Stimulated activated naive CD4-positive, alpha-beta T cell treated with Interleukin-2 at 50 U/mL for 16 hours (primary cell): Measurements from ENCODE around the gene MAML1.
"Not testable (repeated sequence)": the region's sequence is repeated elsewhere in the genome, so short reads cannot be mapped to it uniquely, and the experiment has no call there.

Source experiments
- DNase-seq: peaks from one replicate; lab custom pipeline; 2025; lab: John Stamatoyannopoulos, UW

The MAML1 gene

DNA sequence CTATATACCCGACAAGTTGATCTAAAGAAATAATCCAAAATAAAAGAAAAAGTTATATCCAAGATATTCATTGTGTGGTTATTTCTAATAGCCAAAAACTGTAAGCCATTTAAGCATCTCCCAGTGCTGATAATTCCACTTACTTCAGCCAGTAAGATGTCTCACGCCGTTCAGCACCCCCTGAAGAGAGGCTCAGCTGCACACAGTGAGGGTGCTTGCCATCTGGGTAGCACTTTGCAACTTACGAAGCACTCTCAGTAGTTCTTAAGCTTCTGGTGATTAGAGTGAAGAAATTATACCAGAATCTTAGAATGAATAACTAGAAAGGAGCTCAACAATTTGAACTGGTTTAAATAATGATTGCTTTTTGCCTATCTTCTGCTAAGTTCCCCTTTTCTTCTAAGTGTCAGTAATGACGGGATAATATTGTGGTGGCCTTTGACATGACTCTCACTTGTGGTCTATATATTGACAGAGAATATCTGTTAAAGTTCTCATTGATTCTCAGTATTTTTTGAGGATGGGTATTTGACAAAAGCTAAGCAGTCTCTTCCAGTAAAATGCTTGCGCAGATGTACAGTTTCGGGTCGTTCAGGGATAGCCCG, 35.0 kb downstream of the MAML1 start:
- no peak for DNase-seq

DNA sequence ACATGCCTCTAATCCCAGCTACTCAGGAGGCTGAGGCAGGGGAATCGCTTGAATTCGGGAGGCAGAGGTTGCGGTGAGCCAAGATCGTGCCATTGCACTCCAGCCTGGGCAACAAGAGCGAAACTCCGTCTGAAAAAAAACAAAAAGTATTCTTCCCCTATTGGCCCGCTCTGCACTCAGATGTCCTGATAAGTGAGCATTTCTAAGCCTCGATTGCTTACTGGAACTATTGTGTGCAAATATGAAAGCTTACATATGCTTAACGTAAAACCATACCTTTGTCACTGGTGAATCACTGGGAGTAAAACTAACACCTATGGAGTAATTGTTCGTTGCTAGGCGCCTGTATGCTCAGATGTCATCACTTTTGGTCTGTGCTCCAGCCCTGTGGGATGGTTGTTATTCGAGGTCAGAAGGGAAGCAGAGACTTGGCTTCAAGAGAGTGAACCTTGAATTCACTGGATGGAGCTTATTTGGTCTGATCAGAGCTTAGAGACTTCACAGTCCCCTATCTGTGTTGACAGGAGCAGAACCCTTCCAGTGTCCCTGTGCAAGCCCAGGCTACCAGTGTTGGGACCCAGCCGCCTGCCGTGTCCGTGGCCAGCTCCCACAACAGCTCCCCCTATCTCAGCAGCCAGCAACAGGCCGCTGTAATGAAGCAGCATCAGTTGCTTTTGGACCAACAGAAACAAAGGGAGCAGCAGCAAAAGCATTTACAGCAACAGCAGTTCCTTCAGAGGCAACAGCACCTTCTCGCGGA, 35.9 kb downstream of the MAML1 start:
- DNase-seq: no peak

DNA sequence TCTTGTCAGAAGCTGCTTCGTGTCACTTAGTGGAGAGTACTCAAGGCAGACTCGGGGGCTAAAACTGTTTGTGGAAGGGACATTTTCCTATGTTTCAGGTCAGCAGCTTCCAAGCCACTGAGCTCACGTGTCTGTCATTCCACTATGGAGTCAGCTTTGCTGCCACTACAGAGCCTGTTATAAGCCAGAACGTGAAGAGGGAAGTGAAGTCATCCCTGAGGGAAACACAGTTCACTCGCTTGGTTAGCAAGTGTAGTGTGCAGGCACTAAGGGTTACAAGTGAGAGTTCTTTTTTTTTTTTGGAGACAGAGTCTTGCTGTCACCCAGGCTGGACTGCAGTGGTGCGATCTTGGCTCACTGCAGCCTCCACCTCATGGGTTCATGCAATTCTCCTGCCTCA, 36.6 kb downstream of the MAML1 start:
- DNase-seq: no peak

DNA sequence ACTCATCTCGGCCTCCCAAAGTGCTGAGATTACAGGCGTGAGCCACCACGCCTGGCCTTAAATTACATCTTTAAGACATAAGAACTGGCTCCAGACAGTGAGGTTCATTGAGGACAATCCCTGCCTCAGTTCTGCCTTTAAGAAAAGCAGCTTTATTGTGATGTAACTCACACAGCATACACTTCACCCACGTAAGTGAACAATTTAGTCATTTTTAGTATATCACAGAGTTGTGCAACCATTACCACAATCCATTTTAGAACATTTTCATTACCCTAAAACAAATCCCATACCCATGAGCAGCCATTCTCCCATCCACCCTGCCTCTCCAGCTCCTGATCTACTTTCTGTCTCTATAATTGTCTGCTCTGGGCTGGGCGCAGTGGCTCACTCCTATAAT, 37.2 kb downstream of the MAML1 start:
- no peak for DNase-seq

DNA sequence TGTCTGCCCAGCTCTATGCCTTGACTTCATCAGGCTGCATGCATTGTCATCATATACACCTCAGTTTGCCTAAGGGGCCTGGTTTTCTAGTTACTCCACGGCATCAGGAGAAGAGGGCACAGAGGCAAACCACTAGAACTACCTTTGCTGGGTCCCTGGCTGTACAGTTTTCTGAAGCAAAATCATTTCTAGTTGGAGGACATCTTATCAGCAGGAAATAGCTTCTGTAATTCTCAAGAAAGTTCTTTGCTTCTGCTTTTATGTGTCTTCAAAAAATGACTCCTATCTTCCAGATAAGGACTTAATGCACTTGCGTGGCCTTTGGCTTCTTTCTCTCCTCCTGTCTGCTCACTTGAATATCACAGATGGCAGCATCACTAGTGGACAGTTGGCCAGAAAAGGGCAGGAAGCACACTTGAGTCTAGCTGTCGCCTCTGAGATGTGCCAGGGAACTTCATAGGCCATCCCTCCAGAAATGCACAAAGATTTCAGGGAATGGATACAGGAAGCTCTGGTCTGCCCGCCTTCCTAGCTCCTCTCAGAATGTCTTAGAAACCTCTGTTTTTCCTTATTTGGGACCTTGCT, 38.8 kb downstream of the MAML1 start:
- no peak for DNase-seq

DNA sequence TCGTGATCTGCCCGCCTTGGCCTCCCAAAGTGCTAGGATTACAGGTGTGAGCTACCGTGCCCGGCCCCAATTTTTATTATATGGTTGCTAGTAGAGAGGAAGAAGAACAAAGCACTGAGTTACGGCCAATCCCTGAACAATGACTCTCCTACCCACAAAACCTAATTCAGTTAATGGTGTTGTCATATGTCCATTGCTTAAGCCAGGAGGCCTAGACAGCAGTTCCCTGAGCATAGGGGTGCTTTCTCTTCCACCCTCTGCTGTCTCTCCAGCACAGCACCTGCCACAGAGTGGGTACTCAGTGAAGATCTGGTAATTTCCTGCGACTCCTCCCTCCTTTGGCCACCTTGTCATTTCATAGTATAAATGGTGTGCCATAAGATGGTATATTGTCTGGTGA, 39.7 kb downstream of the MAML1 start:
- DNase-seq: no peak

DNA sequence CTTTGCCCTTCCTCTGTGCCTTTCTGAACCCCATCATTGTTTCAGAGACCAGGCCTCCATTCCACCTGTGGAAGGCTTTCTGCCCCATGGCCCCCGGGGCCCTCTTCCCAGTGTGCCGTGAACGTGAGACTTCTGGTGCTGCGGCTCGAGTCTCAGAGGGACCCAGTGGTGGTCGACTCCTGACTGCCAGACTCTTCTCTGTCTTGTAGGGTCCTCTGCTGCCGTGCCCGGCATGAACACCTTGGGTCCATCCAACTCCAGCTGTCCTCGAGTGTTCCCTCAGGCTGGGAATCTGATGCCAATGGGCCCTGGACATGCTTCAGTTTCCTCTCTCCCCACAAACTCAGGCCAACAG, 41.0 kb downstream of the MAML1 start:
- no peak for DNase-seq

DNA sequence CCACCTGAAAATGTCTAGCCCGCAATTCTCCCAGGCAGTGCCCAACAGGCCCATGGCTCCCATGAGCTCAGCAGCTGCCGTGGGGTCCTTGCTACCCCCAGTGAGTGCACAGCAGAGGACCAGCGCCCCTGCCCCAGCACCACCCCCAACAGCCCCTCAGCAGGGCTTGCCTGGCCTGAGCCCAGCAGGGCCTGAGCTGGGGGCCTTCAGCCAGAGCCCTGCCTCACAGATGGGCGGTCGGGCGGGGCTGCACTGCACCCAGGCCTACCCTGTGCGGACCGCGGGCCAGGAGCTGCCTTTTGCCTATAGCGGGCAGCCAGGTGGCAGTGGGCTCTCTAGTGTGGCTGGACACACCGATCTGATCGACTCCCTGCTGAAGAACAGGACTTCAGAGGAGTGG, 41.8 kb downstream of the MAML1 start:
- DNase-seq: no peak

DNA sequence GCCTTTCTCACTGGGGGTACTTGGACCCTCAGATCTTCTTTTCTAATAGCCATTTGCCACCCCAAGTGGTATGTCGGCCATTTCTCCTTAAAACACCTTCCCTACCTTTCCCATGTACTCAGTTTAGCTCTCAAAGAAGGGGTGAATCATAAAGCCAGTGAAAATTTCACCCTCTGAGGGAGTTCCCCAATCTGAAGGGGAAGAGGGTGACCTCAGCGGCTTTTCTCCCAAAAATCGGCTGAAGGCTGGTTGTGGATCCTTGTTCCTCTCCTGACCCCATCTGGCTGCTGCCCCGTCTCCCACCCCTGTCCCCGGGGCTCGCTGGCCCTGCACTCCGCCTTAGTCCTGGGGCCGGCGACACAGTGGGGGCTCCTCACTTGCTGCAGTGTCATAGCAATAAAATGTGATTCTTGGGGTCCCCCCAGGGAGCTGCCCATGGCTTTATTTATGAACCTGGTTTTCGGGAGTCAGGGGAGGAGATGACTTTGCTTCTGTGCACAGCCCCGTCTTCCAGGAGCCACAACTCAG, 43.9 kb downstream of the MAML1 start:
- DNase-seq: no peak

DNA sequence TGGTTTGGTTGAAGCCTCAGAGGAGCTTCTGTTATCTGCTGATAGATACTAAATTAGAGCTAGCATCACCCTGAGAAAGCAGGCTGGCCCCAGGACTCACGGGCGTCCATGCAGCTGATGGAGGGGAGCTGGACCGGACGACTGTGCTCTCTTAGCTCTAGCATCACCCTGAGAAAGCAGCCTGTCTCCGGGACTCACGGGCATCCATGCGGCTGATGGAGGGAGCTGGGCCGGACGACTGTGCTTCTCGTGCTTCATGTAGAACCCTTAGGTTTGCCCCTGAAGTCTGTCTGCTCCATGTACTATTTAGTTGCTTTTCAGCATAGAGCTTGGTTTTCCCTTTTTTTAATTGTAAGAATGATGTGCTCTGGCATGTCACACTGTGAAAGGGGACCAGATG, 44.8 kb downstream of the MAML1 start:
- no peak for DNase-seq

DNA sequence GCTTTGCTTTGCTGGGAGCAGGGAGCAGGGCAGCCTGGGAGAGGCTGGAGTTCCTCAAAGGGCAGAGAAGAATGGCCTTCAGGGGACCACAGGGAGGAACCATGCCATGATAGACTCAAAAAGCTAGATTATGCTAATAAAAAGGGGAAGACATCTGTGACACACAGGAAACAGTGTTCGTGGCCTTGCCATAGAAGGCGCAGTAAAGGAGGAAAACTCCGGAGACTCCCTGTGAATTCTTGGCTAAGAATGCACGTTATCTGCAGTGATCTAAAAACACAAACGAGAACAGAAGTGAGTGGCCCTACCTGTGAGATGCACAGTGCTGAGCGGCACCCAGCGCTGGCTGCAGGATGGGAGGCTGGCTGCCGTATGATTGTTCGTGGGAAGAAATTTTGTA, 45.3 kb downstream of the MAML1 start:
- no peak for DNase-seq

DNA sequence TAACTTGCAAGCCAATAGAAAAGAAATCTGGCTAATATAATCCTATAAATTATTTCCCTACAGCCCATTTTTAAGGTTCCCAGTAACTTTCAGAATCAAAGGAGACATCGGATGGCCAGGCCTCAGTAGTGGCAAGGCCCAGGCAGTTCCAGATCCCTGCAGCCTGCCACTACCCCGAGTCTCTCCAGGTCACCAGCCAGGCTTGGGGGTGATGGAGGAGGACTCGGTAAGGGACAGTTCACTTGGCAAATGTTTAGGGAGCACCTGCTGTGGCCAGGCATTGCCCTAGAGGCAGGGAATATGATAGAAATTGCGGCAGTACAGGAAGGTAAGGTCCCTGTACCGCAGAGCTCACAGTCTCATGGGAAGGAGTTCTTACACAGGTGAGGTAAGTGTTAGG, 46.0 kb downstream of the MAML1 start:
- no peak for DNase-seq

DNA sequence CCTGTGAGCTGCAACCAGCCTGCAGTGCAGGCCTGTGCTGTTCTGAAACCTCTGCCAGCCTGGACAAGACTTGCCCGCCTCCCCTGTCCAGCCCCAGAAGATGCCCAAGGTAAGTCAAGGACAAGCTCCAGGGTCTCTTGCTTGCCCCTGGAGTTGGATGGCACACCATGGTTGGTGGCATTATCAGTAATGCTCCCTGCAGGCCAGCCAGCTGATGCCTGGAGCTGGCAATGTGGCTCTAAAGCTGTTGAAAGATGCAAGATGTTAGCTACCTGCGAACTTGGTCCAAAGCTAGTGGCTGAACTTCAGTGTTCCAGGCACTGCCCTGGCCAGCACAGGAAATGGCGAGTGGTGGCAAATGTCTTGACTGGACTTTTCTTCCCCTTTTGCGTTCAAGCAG, 47.2 kb downstream of the MAML1 start:
- DNase-seq: no peak

DNA sequence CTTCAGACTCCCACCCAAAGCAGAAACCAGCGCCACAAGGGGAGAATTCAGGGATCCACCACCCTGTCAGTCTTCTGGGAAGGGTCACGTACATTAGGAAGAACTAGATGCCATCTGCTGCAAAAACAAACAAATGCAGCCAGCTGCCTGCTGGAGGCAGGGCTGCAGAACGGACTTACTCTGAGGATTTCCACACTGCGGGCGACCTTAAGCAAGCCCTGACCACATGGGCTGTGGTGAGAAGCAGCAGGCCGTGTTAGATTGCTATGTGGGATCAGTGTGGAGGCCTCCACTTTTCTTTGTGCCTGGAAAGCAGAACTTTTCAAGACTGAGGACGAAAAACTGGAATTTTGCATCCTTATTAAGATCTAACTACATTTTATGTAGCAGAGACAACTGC, 47.7 kb downstream of the MAML1 start:
- no peak for DNase-seq

DNA sequence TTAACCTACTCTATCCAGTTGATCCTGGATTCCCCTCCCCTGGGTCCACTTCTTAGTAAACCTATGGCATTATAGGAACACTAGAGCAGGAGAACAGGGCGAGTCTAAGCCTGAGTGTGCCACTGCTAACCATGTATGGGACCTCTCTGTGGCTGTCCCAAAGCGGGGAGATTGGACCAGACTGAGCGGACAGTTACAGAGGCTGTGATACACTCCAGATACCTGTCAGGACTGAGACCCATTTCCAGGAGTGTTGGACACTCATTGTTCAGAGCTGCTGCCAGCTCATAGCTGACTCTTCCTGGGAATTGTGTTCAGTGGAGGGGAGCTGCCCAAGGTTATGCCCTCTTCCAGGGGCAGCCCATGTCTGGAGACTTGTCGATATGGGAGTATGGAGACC, 49.2 kb downstream of the MAML1 start:
- no peak for DNase-seq

DNA sequence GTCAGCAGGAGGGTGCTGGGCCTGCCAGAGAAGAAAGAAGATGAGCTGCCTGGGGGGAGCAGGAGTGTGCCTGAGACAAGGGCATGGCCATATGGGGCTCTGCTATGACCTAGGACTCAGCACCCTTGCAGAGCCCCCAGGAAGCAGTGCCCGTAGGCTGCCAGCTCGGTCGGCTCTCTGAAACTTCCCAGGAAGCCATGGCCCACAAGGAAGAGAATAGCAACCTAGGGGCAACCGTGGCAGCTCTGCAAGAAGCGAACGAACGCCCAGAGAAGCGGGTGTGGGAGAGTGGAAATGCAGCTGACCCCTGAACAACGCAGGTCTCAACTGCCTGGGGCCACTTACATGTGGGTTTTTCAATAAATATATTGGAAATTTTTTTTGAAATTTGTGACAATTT, 50.5 kb downstream of the MAML1 start:
- no peak for DNase-seq

DNA sequence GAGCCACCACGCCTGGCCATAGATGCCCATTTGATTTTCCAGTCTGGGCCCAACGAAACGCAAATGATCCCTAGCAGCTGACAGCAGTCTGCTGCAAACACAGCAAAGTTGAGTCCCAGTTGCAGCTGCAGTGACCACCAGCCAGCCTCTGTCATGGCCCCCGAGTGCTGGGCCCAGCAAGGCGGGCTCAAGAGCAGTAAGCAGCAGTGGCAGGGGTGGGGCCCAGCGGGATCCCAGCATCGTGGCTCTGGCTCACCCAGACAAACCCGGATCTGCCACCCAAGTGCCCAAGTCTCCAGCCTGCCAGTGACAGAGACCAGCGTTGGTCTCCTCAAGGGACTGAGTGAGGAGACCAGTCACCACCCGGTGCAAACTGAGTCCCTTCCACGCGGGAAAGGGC, 54.2 kb downstream of the MAML1 start:
- no peak for DNase-seq

DNA sequence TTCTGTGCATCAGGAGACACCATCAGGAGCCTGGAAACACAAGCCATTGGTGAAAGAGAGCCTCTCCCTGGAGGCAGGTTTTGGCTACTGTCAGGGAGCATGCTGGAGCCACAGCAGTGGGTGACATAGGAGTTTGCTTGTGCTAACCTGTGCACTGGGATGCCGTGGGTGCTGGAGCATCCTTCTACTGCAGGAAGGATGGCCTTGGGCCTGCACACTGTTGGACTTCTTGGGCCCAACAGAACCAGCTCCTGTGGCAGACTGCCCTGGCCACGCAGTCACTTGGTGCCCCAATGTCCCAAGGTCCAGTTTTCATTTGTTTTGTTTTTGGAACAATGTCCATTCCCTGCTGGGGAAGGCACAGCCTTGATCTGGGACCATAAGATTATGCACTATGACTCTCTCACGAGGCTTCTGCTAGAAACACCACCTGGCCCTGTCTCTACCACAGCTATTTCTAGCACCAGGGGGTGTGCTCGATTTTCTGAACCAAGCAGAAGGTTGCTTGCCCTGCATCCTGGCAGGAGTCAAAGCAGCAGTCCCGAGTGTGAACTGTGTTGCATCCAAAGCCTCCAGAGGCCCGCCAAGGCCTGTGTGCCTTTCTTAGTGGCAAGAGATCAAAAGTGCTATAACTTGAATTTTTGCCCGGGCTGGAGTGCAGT, 55.7 kb downstream of the MAML1 start:
- no peak for DNase-seq

DNA sequence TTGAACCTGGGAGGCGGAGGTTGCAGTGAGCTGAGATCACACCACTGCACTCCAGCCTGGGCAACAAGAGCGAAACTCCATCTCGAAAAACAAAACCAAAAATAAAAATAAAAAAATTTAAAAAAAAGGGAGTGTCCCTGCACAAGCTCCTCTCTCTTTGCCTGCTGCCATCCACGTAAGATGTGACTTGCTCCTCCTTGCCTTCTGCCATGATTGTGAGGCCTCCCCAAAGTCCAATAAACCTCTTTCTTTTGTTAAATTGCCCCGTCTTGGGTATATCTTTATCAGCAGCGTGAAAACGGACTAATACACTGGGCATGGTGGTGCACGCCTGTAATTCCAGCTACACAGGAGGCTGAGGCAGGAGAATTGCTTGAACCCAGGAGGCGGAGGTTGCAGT, 56.7 kb downstream of the MAML1 start:
- DNase-seq: not testable (repeated sequence)

DNA sequence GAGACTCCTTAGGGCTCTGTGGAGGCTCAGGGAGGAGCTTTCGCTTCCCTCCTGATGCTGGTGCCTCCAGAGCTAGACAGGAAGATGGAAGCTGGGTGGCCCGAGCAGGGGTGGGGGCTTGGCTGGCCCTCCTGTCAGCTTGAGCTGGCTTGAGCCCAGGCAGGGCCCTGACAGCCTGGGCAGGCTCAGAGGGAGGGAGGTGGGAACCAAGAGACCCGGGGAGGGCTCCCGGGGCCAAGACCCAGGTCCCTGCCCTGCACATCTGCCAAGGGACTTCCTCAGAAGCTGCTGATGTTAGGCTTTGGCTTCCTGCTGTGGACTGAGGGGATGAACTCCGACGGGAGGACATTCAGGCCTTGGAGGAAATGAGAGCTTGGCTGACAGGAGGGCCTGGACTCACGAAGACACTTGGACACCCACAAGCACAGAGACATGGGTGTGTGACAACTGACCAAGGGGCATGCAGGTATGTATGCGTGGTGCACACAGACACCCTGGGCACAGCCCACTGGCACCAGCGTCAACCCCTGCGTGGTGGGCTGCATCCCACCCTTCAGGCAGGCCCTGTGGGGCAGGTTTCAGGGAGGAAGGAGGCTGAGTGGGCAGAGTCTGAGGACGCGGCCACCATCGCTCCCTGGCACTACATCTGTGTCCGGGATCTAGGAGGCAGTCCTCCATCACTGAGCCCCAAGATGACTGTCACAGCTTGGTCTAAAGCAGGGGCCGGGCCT, 59.4 kb downstream of the MAML1 start:
- DNase-seq: no peak

DNA sequence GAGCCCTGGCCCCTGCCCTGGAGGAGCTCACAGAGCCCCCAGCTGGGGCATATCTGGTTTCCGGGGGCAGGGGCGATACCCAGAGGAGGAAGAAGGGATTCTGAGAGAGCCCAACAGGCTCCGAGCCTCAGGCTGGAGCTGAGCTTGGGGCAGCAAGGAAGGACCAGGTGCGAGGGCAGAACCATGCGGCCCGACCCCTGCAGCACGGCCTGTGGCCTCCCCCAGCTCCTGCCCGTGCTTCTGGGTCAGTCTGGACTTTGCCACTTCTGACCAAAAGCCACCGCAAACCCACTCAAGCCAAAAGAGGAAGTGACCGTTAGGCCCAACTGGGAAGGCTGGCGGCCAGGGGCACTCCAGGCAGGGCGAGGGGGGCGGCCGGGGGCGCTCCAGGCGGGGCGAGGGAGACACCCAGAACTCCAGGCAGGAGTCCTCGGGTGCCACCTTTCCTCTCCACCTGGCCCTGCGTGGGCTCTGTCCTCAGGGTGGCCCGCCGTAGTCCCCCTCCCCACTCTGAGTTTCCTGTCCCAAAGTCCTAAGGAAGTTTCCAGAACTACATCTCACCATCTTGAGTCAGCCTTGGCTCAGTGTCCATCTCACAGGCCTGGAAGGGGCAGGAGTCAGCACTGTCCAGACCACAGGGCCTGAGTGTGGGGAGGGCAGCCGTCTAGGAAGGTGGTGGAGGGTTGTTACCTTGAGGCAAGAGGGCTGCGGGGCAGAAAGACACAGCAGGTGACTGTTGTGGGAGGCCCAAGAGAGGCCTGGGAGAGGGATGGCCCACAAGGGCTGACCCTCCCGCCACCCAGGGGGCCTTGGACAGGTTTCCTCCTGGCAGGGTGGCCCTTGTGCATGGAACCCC, 60.2 kb downstream of the MAML1 start:
- DNase-seq: no peak
